ENCODE measurements around the gene ANGEL2. TPM values are rescaled to one million over a fixed set of nuclear protein-coding genes. Genes with fewer than 3 reads are reported as not detected.

Gene ANGEL2
- total and polyA plus RNA-seq, 2 experiments from 2014 or later: 11.8 to 34.8 TPM

DNA sequence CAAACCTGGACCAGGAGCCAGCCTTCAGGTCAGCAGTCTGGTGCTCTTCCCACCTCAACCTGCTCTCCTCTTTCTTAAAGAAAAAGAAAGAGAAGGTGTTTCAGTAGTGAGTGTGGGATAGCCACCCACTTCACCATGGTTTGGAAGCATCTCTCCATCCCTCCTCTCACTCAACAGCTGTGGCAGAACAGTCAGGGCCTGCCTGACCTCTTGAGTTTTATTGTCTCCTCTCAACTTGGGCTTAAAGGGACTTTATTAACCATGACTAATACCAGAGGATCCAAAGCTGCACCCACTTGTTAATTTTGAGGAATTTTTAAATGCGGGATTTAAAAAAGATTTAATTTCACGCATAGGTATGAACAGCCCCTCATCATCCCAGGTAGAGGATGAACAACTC lies 65.9 kb downstream of the ANGEL2 start:
- no peaks in the 10 kb centered on the region for H3K79me2 ChIP-seq
- H3K27me3 ChIP-seq: peaks cover 10% of the 10 kb centered on the region
- peak overlapping the region; percentile 92 for H2AFZ ChIP-seq
- no peak overlapping the region for H3K27ac ChIP-seq
- 38% methylated on average over 2 of the region's 2 CpGs for WGBS (ENCODE audit: low lambda C conversion rate, missing lambda C conversion rate)
- no peaks in the 10 kb centered on the region for H3K9me2 ChIP-seq (replicated peaks; ENCODE audit: insufficient read depth)
- H3K4me1 ChIP-seq (ENCODE audit: insufficient read depth): no peaks in the 10 kb centered on the region
- no peak for DNase-seq (ENCODE audit: low spot score)
- TF ChIP-seq, protein P1, sequence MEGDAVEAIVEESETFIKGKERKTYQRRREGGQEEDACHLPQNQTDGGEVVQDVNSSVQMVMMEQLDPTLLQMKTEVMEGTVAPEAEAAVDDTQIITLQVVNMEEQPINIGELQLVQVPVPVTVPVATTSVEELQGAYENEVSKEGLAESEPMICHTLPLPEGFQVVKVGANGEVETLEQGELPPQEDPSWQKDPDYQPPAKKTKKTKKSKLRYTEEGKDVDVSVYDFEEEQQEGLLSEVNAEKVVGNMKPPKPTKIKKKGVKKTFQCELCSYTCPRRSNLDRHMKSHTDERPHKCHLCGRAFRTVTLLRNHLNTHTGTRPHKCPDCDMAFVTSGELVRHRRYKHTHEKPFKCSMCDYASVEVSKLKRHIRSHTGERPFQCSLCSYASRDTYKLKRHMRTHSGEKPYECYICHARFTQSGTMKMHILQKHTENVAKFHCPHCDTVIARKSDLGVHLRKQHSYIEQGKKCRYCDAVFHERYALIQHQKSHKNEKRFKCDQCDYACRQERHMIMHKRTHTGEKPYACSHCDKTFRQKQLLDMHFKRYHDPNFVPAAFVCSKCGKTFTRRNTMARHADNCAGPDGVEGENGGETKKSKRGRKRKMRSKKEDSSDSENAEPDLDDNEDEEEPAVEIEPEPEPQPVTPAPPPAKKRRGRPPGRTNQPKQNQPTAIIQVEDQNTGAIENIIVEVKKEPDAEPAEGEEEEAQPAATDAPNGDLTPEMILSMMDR (IDR thresholded peaks at IDR 0.05; ENCODE audit: poor library complexity): no peak
- TF ChIP-seq EZH2phosphoT487 (IDR thresholded peaks at IDR 0.05; ENCODE audit: low read depth, severe bottlenecking, unreplicated experiment) (no peak), EZH2 (IDR thresholded peaks at IDR 0.05; ENCODE audit: borderline replicate concordance) (no peak)
- no peaks in the 10 kb centered on the region for H3K9me3 ChIP-seq (ENCODE audit: low read depth)
- peak overlapping the region; percentile 93 for H3K4me3 ChIP-seq
- peak overlapping the region; percentile 99 for H3K4me2 ChIP-seq
- H3K36me3 ChIP-seq (replicated peaks; ENCODE audit: insufficient read depth, low read depth): no peaks in the 10 kb centered on the region
- no peaks in the 10 kb centered on the region for H4K20me1 ChIP-seq (ENCODE audit: insufficient read depth, poor library complexity, severe bottlenecking)

DNA sequence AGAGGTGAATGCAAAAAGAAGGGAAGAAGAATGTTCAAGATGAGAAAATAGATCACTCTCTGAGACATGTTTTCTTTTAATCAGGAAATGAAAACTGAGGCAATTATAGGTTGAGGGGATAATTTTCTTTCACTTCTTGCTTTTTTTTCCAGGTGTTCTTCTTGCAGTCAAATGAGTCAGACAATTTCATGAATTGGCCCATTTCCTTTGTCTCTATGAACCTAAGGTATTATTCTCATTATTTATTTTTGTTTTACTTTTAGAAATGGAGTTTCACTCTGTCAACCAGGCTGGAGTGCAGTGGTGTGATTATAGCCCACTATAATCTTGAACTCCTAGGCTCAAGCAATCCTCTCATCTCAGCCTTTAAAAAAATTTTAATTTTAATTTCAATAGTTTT lies 68.8 kb downstream of the ANGEL2 start:
- H4K20me1 ChIP-seq (ENCODE audit: insufficient read depth, poor library complexity, severe bottlenecking): no peaks in the 10 kb centered on the region
- H3K4me3 ChIP-seq: no peak overlapping the region
- no peak overlapping the region for H2AFZ ChIP-seq
- no peak for DNase-seq (ENCODE audit: low spot score)
- no peaks in the 10 kb centered on the region for H3K9me3 ChIP-seq (ENCODE audit: low read depth)
- H3K4me2 ChIP-seq: no peak overlapping the region
- peaks cover 4% of the 10 kb centered on the region for H3K27me3 ChIP-seq
- no peaks in the 10 kb centered on the region for H3K36me3 ChIP-seq (replicated peaks; ENCODE audit: insufficient read depth, low read depth)
- no peaks in the 10 kb centered on the region for H3K79me2 ChIP-seq
- TF ChIP-seq EZH2phosphoT487 (IDR thresholded peaks at IDR 0.05; ENCODE audit: low read depth, severe bottlenecking, unreplicated experiment) (no peak), EZH2 (IDR thresholded peaks at IDR 0.05; ENCODE audit: borderline replicate concordance) (no peak)
- TF ChIP-seq, protein P1 (IDR thresholded peaks at IDR 0.05; ENCODE audit: poor library complexity): no peak
- no peak overlapping the region for H3K27ac ChIP-seq
- H3K4me1 ChIP-seq (ENCODE audit: insufficient read depth): no peaks in the 10 kb centered on the region
- no peaks in the 10 kb centered on the region for H3K9me2 ChIP-seq (replicated peaks; ENCODE audit: insufficient read depth)

DNA sequence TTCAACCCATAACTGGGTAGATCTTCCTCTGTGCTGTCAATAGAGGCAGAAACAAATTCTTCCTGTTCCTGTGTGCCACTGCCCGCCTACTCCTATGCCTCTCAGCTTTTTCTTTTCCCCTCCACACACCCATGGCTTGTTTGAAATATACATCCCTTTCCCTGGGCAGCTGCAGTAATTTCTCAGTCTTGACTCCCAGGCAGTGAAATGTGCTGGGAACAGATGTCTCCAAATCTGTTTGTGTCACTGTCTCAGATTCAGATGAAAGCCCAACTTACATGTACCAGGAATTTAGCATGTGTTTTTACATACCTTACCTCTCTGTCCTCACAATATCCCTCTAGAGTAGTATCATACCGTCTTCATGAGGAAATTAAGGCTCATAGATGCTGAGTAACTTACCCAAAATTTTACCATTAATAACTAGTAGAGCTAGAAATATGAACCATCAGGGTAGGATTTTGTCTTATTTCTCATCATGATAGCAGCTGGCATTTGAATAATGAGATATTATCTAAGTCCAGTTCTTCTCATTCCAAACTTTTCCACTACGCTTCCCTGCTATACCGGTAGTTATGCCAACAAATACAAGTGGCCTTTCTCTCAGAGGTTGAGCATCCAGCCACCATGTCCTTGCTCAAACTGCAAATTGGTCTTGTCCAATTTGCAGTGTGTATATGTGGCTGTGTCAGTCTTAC lies 70.1 kb downstream of the ANGEL2 start:
- DNase-seq (ENCODE audit: low spot score): no peak
- no peak overlapping the region for H3K4me2 ChIP-seq
- 89% methylated on average over 4 of the region's 4 CpGs for WGBS (ENCODE audit: low lambda C conversion rate, missing lambda C conversion rate)

More for the DNA sequence above, 70.1 kb downstream of the ANGEL2 start:
- Histone ChIP-seq H3K36me3 (replicated peaks; ENCODE audit: insufficient read depth, low read depth) (no peaks in the 10 kb centered on the region), H3K4me1 (ENCODE audit: insufficient read depth) (no peaks in the 10 kb centered on the region), H3K9me2 (replicated peaks; ENCODE audit: insufficient read depth) (no peaks in the 10 kb centered on the region), H3K27ac (no peak overlapping the region), H4K20me1 (ENCODE audit: insufficient read depth, poor library complexity, severe bottlenecking) (no peaks in the 10 kb centered on the region), H3K27me3 (no peaks in the 10 kb centered on the region), H3K4me3 (no peak overlapping the region), H3K79me2 (no peaks in the 10 kb centered on the region), H3K9me3 (ENCODE audit: low read depth) (no peaks in the 10 kb centered on the region), H2AFZ (no peak overlapping the region)
- TF ChIP-seq EZH2 (IDR thresholded peaks at IDR 0.05; ENCODE audit: borderline replicate concordance): no peak
- TF ChIP-seq EZH2phosphoT487 (IDR thresholded peaks at IDR 0.05; ENCODE audit: low read depth, severe bottlenecking, unreplicated experiment): no peak
- TF ChIP-seq, protein P1 (IDR thresholded peaks at IDR 0.05; ENCODE audit: poor library complexity): no peak
